ENCODE results near the gene IFT43.

Gene IFT43

DNA sequence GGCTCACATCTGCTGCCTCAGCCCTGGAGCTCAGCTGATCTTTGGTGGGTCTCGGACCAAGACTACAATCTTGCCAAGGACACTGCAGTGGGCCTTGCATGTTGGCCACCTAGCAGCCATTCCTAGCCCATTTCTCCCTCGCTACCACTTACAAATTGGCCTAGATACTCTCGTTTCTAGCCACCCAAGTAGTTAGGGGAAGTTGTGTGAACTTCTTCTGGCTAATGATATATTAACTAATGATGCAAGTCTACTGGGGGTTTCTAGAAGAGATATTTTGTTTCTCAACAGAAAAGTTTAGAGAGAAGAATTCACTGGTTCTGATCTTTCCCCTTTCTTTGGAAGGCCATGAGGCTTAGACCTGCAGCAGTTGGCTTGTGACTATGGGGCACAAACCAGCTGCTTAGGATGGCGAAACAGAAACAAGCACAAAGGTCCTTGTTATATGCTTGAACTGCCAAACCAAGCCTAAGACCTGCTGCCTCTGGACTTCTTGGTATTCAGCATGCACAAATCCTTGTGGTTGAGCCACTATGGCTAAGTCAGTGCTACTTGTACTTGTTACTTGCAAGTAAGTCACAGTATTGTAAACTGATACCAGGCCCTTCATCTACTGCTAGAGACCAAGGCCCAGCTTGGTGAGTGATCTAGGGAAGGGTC is 135.7 kb downstream of the IFT43 start:
- no peak for TF ChIP-seq CTCF (IDR thresholded peaks at IDR 0.05; ENCODE audit: low read depth, low read length)
- no peak for DNase-seq (ENCODE audit: extremely low read depth, low read depth)

DNA sequence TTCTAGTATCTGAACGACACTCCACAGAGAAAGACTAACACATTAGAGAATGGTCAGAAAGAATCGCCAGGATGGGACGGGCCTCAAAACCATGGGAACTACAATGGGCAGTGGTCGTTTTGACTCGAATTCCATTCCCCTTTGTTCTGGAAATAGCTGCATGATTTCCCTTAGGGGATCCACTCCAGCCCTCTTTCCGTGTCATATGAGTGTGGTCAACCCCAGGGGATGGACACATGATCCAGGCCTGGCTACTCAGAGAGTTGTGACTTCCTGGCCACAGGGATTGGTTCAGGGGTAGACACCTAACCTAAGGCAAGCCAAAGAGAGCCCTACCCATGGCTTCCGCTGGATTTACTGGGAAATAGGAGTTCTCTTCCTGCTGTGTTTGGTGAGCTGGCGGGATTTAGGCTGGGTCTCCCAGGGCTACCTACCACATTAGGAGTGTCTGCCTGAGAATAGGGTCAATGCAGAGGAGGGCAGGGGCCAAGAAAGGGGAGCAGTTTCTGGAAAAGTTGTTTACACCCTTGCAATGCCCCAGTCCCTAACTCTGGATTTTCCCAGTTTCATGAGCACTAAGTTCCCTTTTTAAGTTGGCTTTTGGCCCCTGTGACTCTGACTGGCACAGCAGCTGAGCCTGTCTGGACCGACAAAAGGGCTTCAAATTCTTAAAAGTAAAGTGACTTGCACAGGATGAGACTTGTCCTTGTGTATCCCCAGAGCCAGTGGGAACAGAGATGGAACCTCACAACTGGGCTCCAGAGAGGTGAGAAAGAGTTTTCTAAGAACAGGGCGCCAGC is 138.1 kb downstream of the IFT43 start:
- no peak for TF ChIP-seq CTCF (IDR thresholded peaks at IDR 0.05; ENCODE audit: low read depth, low read length)
- no peak for DNase-seq (ENCODE audit: extremely low read depth, low read depth)

DNA sequence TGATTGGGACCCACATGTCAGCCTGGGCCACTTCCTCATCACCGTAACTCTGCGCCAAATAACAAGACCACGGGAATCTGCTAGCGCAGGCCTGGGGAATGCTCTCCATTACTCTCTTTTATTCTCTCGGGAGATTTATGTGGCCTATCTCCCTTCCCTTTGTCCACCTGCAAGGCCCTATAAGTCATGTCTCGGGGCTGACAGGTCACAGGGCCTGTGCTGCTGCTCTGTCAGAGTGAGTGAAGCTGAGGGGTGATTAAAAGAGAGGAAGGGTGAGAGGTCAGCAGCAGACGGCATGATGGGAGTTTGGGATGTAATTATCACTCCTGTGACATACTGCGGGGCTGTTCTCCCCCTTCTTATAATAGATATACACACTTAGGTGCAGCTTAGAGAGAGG is 139.9 kb downstream of the IFT43 start:
- no peak for TF ChIP-seq CTCF (IDR thresholded peaks at IDR 0.05; ENCODE audit: low read depth, low read length)

GRCh38 chr14:76126076-76126475 is 140.5 kb downstream of the IFT43 start:
- no peak for DNase-seq (ENCODE audit: extremely low read depth, low read depth)
- no peak for TF ChIP-seq CTCF (IDR thresholded peaks at IDR 0.05; ENCODE audit: low read depth, low read length)

More for the DNA sequence above, 139.9 kb downstream of the IFT43 start:
- no peak for DNase-seq (ENCODE audit: extremely low read depth, low read depth)

DNA sequence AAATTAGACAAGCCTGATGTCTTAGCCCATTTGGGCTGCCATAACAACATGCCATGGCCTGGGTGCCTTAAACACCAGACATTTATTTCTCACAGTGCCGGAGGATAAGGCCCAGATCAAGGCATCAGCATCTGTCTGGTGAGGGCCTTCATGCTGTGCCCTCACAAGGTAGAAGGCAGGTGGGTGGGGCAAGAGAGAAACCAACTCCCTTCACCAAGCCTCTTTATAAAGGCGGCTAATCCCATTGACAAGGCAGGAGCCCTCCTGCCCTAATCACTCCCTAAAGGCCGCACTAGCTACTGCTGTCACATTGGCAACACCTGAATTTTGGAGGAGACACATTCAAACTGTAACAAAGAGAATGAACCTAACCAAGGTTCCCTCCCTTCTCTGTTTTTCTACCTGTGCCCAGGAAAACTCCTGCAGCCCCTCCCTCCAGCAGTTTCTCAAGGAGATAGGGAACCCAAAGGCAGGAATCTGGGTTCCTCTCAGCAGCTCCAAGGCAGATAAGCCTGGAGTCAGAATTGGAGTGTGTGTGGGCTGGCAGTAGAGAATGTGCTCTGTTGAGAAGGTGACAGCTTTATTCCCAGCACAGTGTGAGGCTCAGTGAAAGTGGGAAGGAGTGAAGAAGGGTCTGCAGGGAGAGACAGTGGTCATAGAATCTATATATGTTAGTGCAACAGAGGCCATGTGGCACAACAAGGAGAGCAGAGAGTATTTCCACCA is 144.5 kb downstream of the IFT43 start:
- no peak for DNase-seq (ENCODE audit: extremely low read depth, low read depth)

GRCh38 chr14:76131071-76131965 is 145.8 kb downstream of the IFT43 start:
- DNase-seq (ENCODE audit: extremely low read depth, low read depth): no peak
- TF ChIP-seq CTCF (IDR thresholded peaks at IDR 0.05; ENCODE audit: low read depth, low read length): no peak

More for the DNA sequence above, 144.5 kb downstream of the IFT43 start:
- no peak for TF ChIP-seq CTCF (IDR thresholded peaks at IDR 0.05; ENCODE audit: low read depth, low read length)
